GM18867 (cell line): ENCODE measurements around the gene ATRX.
"Not testable (repeated sequence)": the region's sequence is repeated elsewhere in the genome, so short reads cannot be mapped to it uniquely, and the experiment has no call there.

Experiments
- ATAC-seq: cut with Tn5 transposase; IDR thresholded peaks from one replicate; pipeline ENCODE4 v1.9.1; 2021; ENCODE audit warnings: mild to moderate bottlenecking, moderate library complexity; ENCODE audit not compliant: unreplicated experiment

ATRX gene

DNA sequence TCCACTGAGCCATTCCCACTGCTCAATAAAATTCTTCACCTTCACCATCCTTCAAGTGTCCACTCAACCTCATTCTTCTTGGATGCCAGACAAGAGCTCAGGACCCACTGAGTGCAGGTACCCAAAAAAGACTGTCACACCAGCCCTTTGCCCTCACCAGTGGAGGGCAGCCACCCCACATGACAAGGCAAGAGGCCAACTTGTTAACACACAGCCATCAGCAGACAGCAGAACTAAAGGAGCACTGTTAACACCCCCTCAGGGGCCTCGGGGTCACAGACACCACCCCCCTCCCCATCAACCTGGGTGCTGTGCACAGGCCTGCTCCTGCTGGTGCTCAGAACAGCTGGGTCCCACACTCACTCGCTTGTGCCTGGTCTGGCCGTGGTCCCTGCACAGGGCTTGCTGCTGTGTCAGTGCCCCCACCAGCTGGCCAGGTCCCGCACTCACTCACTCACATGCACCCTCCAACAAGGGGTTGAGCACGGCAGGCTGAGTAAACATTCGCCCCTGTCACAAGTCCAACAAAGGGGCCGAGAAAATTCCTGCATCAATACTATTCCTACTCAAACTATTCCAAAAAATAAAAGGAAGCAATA, 54.1 kb downstream of the ATRX start:
- no peak for ATAC-seq

DNA sequence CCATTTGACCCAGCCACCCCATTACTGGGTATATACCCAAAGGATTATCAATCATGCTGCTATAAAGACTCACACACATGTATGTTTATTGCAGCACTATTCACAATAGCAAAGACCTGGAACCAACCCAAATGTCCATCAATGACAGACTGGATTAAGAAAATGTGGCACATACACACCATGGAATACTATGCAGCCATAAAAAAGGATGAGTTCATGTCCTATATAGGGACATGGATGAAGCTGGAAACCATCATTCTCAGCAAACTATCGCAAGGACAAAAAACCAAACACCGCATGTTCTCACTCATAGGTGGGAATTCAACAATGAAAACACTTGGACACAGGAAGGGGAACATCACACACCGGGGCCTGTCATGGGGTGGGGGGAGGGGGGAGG, 59.9 kb downstream of the ATRX start:
- ATAC-seq: not testable (repeated sequence)

GRCh38 chrX:77723681-77724080, 62.3 kb downstream of the ATRX start:
- no peak for ATAC-seq

- no peak for ATAC-seq
These were observed 66.6 kb downstream of the ATRX start for GRCh38 chrX:77719388-77719787.

GRCh38 chrX:77704881-77705280, 81.1 kb downstream of the ATRX start:
- no peak for ATAC-seq

DNA sequence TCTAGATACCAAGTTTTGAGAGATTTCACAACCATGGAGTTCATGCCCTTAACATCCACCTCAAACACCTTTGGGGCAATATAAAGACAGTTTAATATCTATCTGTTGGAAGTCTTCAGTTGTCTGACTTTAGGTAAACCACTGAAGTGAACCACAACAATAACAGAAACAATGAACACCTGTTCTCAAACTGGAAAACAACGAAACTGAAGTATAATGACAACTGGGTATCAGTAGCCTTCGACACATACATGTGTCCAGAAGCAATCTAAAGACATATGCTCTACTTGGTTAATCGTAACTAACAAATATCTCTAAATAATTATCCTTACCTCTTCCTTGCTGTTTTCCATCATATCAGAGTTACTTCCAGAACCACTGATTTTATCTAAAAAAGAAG, 87.8 kb downstream of the ATRX start:
- no peak for ATAC-seq

DNA sequence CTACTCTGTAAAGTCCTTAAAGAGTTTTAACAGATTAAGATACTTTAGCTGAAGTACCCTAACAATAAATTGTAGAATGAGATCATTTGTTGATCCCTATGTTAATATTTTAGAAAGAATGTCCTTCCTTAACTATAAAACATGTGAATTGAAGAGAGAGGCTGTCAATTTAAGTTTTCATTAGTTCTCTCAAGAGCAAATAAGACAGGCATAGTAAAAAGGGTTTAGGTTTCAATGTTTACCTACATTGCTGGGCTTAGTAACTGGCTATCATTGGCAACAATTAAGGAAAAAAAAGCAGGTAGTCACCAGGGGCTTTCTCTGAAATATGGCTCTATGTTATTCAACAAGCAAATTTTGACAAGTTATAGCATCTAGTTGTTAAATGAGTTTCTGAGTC, 91.5 kb downstream of the ATRX start:
- ATAC-seq: no peak

- no peak for ATAC-seq
These were observed 92.4 kb downstream of the ATRX start for GRCh38 chrX:77693594-77693993.

GRCh38 chrX:77691916-77692315, 94.1 kb downstream of the ATRX start:
- no peak for ATAC-seq

DNA sequence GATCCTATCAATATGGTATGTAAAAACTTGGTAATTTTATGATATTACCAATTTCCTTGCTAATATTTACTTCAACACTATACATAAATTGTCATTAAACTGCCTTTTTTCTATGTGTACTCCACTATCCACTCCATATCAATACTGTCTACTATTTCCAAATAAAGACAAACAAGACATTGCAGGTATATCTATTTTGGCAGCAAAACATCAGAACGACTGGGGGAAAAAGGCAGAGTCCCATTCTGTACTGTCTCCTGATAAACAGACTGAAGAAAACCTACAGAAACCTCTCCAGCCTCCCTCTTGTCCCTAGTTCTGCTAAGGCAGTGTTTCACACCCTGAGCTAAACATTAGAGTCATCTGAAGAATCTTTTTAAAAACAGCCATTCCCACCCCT, 96.6 kb downstream of the ATRX start:
- ATAC-seq: no peak

- ATAC-seq: not testable (repeated sequence)
These were observed 100.3 kb downstream of the ATRX start for GRCh38 chrX:77685683-77686082.

GRCh38 chrX:77679144-77679543, 106.9 kb downstream of the ATRX start:
- no peak for ATAC-seq

GRCh38 chrX:77675986-77676385, 110.0 kb downstream of the ATRX start:
- ATAC-seq: no peak

DNA sequence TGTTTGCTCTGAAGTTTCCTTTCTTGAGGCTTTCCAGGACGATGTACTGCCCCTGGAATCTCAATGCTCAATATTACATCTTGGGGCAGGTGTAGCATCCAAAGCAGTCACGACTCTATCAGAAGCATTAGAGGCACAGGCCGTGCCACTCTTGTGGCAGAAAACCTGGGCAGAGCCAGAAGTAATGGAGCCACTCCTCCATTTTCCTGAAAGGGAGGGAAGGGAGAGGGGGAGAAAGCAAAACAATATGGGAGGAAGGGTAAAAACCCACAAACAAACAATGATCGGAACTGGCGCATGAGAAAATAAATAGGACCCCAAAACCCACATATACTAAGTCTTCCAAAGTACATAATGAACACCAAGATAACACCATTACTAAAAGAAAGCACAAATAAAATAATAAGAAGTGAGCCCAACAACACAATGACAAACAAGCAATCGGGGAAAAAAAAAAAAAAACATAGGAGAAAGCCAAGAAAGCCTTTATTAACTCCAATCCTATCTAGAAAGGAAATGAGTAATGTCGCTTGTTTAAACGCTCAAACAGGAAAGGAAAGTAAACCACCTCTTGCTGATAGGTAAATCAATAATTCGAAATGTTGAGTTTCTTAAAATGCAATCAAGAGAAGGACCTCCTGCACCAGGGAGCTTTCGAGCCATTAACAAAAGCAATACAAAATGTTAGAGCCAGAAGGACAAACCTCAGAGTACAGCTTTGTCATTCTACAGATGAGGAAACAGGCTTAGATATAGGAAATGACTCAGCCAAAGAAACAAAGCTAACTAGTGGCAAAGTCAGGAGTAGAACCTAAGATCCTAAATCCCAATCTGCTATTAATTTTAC, 117.4 kb downstream of the ATRX start:
- ATAC-seq: no peak

- ATAC-seq: no peak
These were observed 127.1 kb downstream of the ATRX start for GRCh38 chrX:77658886-77659285.

DNA sequence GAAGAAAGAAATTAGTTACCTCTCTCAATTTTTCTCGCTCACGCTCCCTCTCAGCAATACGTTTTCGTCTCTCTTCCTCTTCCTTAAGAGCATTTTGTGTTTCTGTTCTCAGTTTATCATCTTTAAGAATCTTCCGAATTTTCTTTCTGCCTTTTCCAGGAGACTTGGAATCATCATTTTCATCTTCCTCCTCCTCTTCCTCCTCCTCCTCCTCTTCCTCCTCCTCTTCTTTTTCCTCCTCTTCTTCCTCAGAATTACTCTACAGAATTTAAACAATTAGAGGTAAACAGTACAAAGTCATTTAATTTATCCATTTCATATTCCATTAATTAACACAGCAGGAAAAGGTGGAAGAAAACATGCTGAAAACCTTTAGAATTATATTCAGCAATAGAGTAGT, 133.9 kb downstream of the ATRX start:
- ATAC-seq: no peak

GRCh38 chrX:77640702-77641101, 145.3 kb downstream of the ATRX start:
- ATAC-seq: no peak

DNA sequence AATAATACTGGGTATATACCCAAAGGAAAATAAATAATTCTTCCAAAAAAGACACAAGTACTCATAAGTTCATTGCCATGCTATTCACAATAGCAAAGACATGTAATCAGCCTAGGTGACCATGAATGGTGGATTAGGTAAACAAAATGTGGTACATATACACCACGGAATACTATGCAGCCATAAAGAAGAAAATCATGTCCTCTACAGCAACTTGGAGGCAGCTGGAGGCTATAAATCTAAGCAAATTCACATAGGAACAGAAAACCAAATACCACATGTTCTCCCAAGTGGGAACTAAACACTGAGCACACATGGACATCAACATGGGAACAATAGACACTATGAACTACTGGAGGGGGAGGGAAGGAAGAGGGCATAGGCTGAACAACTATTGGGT, 146.2 kb downstream of the ATRX start:
- ATAC-seq: no peak

GRCh38 chrX:77638397-77638796, 147.6 kb downstream of the ATRX start:
- no peak for ATAC-seq

GRCh38 chrX:77635373-77635772, 150.6 kb downstream of the ATRX start:
- ATAC-seq: no peak

- no peak for ATAC-seq
These were observed 157.6 kb downstream of the ATRX start for GRCh38 chrX:77628294-77629025.

DNA sequence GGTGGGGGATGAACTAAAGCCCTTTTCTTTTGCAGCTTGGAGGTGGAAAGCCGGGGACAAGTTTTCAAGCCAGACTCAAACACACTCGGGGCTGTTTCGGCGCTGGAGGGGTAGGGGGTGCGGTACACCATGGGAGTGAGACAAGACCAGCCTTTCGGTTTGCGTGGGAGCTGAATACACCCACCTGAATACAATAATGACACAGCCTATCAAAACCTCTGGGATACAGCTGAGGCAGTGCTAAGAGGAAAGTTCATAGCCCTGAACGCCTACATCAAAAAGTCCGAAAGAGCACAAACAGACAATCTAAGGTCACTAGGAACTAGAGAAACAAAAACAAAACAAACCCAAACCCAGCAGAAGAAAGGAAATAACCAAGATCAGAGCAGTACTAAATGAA, 163.3 kb downstream of the ATRX start:
- ATAC-seq: no peak
